ENCODE data around the gene APEH. TPM values are rescaled to one million over a fixed set of nuclear protein-coding genes. Genes with fewer than 3 reads are reported as not detected.

APEH gene
- total and polyA plus RNA-seq, 9 of the 15 experiments (the other 6 are each of a cell fraction or from before 2014, with no cell fraction given), result 70.9 to 177 (median 117) TPM

GRCh38 chr3:49638445-49638844, 35.7 kb upstream of the APEH start (continued):
- TF ChIP-seq REST (IDR thresholded peaks at IDR 0.05; ENCODE audit: borderline replicate concordance), result peak; percentile 13; the same call in 1 of the 2 replicates
- no peak for TF ChIP-seq REST (CRISPR knock-in tag; IDR thresholded peaks at IDR 0.05; ENCODE audit: low read depth)
- peak; percentile 17; the same call in 1 of the 2 replicates for TF ChIP-seq NCOR1 (IDR thresholded peaks at IDR 0.05)
- peak; percentile 82 for TF ChIP-seq BHLHE40 (IDR thresholded peaks at IDR 0.05; ENCODE audit: low read length)
- TF ChIP-seq ATF7 (IDR thresholded peaks at IDR 0.05), result 0 out of 2 replicates have a peak, but pooled peaks have one; percentile 21
- TF ChIP-seq FOS (IDR thresholded peaks at IDR 0.05; ENCODE audit: extremely low read depth, insufficient read length), result peak; percentile 34
- peak; percentile 62; the same call in 1 of the 2 replicates for TF ChIP-seq CTBP1 (IDR thresholded peaks at IDR 0.05; ENCODE audit: borderline replicate concordance)
- peak; percentile 76; the same call in 1 of the 2 replicates for TF ChIP-seq JUN (IDR thresholded peaks at IDR 0.05; ENCODE audit: borderline replicate concordance, low read depth, low read length)
- TF ChIP-seq JUN (CRISPR knock-in tag; IDR thresholded peaks at IDR 0.05; ENCODE audit: borderline replicate concordance), result no peak
- TF ChIP-seq DPF2 (IDR thresholded peaks at IDR 0.05), result peak; percentile 34; the same call in 1 of the 2 replicates
- peak; percentile 93 for TF ChIP-seq MEF2D (tag; conservative IDR thresholded peaks at IDR 0.05; ENCODE audit: low read depth)
- TF ChIP-seq HCFC1 (IDR thresholded peaks at IDR 0.05; ENCODE audit: low read depth, low read length), result no peak
- no peak for TF ChIP-seq ZNF766 (CRISPR knock-in tag; conservative IDR thresholded peaks at IDR 0.05)
- TF ChIP-seq ZBTB26 (CRISPR knock-in tag; IDR thresholded peaks at IDR 0.05), result no peak
- TF ChIP-seq ARID1B (IDR thresholded peaks at IDR 0.05), result peak; percentile 53
- peak; percentile 80 for TF ChIP-seq TFAP4 (CRISPR knock-in tag; IDR thresholded peaks at IDR 0.05; ENCODE audit: borderline replicate concordance)
- TF ChIP-seq HMGN3 (IDR thresholded peaks at IDR 0.05; ENCODE audit: borderline replicate concordance, extremely low read depth, insufficient read length, low read depth, low read length), result no peak
- no peak for TF ChIP-seq POLR2B (IDR thresholded peaks at IDR 0.05; ENCODE audit: low read depth, partially characterized antibody)
